GM12874 (cell line): ENCODE data around the gene DPYSL5.
A peak's percentile ranks its signal among the peaks of the same experiment; 100 is the strongest.

Experiments used
- TF ChIP-seq, protein P1 (sequence below): IDR thresholded peaks from 2 replicates; pipeline ENCODE4 v1.5.1; 2011; ENCODE audit warnings: low read depth, mild to moderate bottlenecking, control low read depth, low read length, moderate library complexity; ENCODE audit not compliant: insufficient read depth

DPYSL5 gene

GRCh38 chr2:26938399-26939118, 90.6 kb downstream of the DPYSL5 start:
- TF ChIP-seq, protein P1, sequence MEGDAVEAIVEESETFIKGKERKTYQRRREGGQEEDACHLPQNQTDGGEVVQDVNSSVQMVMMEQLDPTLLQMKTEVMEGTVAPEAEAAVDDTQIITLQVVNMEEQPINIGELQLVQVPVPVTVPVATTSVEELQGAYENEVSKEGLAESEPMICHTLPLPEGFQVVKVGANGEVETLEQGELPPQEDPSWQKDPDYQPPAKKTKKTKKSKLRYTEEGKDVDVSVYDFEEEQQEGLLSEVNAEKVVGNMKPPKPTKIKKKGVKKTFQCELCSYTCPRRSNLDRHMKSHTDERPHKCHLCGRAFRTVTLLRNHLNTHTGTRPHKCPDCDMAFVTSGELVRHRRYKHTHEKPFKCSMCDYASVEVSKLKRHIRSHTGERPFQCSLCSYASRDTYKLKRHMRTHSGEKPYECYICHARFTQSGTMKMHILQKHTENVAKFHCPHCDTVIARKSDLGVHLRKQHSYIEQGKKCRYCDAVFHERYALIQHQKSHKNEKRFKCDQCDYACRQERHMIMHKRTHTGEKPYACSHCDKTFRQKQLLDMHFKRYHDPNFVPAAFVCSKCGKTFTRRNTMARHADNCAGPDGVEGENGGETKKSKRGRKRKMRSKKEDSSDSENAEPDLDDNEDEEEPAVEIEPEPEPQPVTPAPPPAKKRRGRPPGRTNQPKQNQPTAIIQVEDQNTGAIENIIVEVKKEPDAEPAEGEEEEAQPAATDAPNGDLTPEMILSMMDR = no peak

DNA sequence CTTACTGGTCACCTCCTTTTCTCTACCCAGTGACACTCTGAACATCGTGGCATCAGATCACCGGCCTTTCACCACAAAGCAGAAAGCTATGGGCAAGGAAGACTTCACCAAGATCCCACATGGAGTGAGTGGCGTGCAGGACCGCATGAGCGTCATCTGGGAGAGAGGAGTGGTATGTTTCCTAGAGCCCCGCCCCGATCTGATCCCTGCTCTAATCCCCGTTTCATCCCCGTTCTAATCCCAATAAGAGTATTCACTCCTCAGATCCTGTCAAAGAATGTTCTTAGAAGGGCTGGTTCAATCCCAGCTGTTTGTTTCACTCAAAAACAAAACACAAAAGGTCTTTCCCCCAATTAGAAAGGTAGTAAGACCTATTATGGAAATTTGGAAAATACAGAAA, 92.1 kb downstream of the DPYSL5 start:
- TF ChIP-seq, protein P1 = no peak

GRCh38 chr2:26941486-26941885, 93.6 kb downstream of the DPYSL5 start:
- TF ChIP-seq, protein P1 = no peak

DNA sequence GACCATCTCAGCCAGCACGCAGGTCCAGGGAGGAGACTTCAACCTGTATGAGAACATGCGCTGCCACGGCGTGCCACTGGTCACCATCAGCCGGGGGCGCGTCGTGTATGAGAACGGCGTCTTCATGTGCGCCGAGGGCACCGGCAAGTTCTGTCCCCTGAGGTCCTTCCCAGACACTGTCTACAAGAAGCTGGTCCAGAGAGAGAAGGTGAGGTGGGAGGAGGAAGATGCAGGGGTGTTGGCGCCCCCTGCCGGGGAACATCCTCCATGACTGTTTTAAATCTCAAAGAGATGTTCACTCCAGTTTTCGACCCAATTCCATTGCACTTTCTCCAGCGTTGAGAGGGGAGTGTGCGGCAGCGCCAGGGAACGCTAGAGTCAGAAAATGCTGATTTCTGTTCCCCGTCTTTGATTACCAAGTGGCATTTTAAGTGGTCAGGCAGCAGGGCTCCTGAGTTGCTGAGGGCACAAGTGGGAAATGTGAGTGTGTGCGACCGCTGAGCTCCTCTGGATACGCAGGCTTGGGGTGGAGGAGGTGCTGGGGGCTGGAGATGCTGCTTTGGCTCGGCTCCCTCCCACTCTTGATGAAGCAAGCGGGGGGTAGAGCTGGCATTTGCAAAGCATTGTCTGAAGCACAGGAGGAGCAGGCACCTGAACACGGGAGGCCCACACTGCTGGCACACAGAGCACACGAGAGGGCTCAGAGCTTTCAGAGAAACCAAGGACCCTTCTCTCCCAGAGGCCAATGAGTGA, 94.8 kb downstream of the DPYSL5 start:
- TF ChIP-seq, protein P1 = peak; percentile 79

GRCh38 chr2:26945991-26946750, 98.2 kb downstream of the DPYSL5 start:
- TF ChIP-seq, protein P1 = no peak

DNA sequence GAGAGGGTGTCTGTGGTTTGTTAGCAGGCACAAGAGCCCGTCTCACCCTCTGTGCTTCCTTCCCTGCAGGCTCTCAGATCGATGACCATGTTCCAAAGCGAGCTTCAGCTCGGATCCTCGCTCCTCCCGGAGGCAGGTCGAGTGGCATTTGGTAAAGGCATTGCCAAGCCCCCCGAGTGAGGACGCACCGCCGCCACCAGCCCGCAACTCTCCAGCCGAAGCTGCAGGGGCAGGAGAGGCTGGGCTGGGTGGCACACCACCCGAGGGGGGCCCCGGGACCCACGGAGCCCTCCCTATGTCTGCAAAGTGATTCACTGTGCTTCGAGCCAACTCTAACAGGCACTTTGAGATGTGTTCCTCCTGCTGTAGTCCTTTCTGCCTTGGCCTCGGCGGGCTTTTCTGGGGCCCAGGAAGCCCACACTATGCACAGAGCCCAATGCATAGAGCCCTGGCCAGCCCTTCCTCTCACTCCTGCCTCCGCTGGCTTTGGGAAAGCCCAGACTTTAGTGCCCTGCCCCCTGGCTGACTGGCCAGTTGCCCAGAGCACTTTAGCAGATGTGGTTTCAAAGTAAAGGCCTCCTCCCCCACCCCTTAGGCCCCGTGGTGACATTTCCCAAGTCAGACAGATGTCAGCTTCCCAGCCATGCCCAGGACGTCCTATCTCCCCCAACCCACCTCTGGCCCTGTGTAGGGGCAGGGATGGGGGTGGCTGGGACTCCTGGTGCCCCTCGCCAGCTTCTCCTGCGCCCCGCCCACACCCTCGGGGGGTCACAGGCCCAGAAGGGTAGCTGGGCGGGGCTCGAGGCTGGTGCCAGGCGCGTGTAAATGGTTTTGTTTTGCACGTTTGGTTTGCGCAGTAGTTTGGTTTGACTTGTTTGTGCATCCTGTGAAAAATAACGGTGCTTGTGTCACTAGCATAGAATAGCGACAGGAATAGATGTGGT, 99.2 kb downstream of the DPYSL5 start:
- TF ChIP-seq, protein P1 = no peak

DNA sequence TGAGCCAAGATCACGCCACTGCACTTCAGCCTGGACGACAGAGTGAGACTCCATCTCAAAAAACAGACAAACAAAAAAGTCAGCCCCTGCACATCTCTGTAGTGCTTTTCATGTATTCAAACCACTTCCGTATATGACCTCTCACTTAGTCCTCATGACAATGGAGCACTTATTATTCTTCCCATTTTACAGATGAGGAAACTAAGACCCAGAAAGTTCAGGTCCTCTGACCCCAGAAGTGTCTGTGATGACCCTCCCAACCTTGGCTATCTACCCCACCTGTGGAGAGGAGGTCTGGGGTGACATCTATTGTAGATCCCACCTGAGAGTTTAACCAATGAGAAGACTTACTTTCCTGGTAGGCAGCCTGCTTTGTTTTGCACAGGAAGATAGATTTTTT, 100.9 kb downstream of the DPYSL5 start:
- TF ChIP-seq, protein P1 = no peak
